ENCODE measurements around the gene FAN1.

FAN1 gene

GRCh38 chr15:30941520-30941919 lies 37.8 kb downstream of the FAN1 start:
- POLR2A ChIA-PET: no interaction called here
- no peak for DNase-seq (ENCODE audit: extremely low spot score)

GRCh38 chr15:30943654-30944335 lies 40.1 kb downstream of the FAN1 start:
- TF ChIP-seq CTCF (IDR thresholded peaks at IDR 0.05; ENCODE audit: control extremely low read depth, extremely low read depth, low read depth, missing control alignments): no peak
- DNase-seq (ENCODE audit: extremely low spot score): no peak
- CTCF ChIA-PET: interaction anchor here (1.6 kb wide), 2 partner anchors 9 to 35 kb away, joined by 3 read pairs; no protein-coding TSS in a partner anchor
- POLR2A ChIA-PET: no interaction called here

More at GRCh38 chr15:30941520-30941919, 37.8 kb downstream of the FAN1 start:
- no peak for TF ChIP-seq CTCF (IDR thresholded peaks at IDR 0.05; ENCODE audit: control extremely low read depth, extremely low read depth, low read depth, missing control alignments)
- CTCF ChIA-PET: interaction anchor here (1.3 to 1.8 kb wide), 3 partner anchors 9 to 11 kb away, joined by 3 to 4 read pairs (median 3); no protein-coding TSS in a partner anchor

- POLR2A ChIA-PET: no interaction called here
- no peak for DNase-seq (ENCODE audit: extremely low spot score)
- CTCF ChIA-PET: interaction anchor here (1.5 to 1.7 kb wide), 2 partner anchors 12 to 15 kb away, joined by 3 to 6 read pairs; no protein-coding TSS in a partner anchor
- no peak for TF ChIP-seq CTCF (IDR thresholded peaks at IDR 0.05; ENCODE audit: control extremely low read depth, extremely low read depth, low read depth, missing control alignments)
Observed at GRCh38 chr15:30953183-30953582, 49.5 kb downstream of the FAN1 start.

- CTCF ChIA-PET: interaction anchor here (1.5 to 1.7 kb wide), 2 partner anchors 12 to 14 kb away, joined by 3 to 6 read pairs; no protein-coding TSS in a partner anchor
- no peak for DNase-seq (ENCODE audit: extremely low spot score)
- no peak for TF ChIP-seq CTCF (IDR thresholded peaks at IDR 0.05; ENCODE audit: control extremely low read depth, extremely low read depth, low read depth, missing control alignments)
- POLR2A ChIA-PET: no interaction called here
Observed at GRCh38 chr15:30953731-30954378, 50.1 kb downstream of the FAN1 start.

DNA sequence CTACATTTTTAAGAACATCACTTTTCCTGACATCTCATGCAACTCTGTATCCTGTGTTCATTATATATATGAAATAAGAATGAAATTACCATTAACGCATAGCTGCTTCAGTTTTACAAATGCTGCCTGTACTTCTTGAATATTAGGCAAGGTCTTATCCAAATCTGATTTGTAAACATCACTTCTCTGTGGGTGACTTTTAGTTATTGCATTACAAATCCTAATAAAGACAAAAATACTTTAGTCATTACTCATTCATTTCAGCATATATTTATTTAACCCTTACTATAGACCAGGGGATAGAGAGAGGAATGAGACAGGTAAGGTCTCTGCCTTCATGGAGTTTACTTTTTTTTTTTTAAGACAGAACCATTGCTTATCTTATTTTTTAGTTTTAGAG lies 51.0 kb downstream of the FAN1 start:
- ChIA-PET CTCF (no interaction called here), POLR2A (no interaction called here)
- DNase-seq (ENCODE audit: extremely low spot score): no peak
- TF ChIP-seq CTCF (IDR thresholded peaks at IDR 0.05; ENCODE audit: control extremely low read depth, extremely low read depth, low read depth, missing control alignments): no peak

GRCh38 chr15:30956216-30957124 lies 52.8 kb downstream of the FAN1 start:
- ChIA-PET POLR2A (no interaction called here), CTCF (interaction anchor here (1.4 kb wide), 1 partner anchor 173 kb away, joined by 3 read pairs; no protein-coding TSS in a partner anchor)
- TF ChIP-seq CTCF (IDR thresholded peaks at IDR 0.05; ENCODE audit: control extremely low read depth, extremely low read depth, low read depth, missing control alignments): no peak
- no peak for DNase-seq (ENCODE audit: extremely low spot score)
